GM23248 (cell line): ENCODE measurements around the gene PLXND1. TPM values are rescaled to one million over a fixed set of nuclear protein-coding genes. Genes with fewer than 3 reads are reported as not detected.
A peak's percentile ranks its signal among the peaks of the same experiment; 100 is the strongest.

Experiments used
- DNase-seq: peaks from one replicate; pipeline ENCODE4 v3.0.0-alpha.2; 2015
- H2AFZ ChIP-seq: fragments of 200-600 bp; sonication (generic); 2 replicates; pipeline ENCODE4 v1.6.1; 2016; ENCODE audit warnings: antibody characterized with exemption
- H3F3A ChIP-seq: fragments of 200-600 bp; sonication (generic); 2 replicates; pipeline ENCODE4 v1.6.1; 2016; ENCODE audit warnings: mild to moderate bottlenecking, antibody characterized with exemption, mixed run types; ENCODE audit not compliant: insufficient read depth
- H3K27ac ChIP-seq: fragments of 200-600 bp; sonication (generic); 2 replicates; pipeline ENCODE4 v1.5.1; 2016; ENCODE audit warnings: mild to moderate bottlenecking
- H3K27me3 ChIP-seq: fragments of 200-600 bp; sonication (generic); replicated peaks from 2 replicates; pipeline ENCODE4 v1.6.1; 2016; ENCODE audit warnings: mild to moderate bottlenecking; ENCODE audit not compliant: insufficient read depth
- H3K36me3 ChIP-seq: fragments of 200-600 bp; sonication (generic); 2 replicates; pipeline ENCODE4 v1.6.1; 2016; ENCODE audit warnings: low read depth, mild to moderate bottlenecking
- H3K4me1 ChIP-seq: fragments of 200-600 bp; sonication (generic); 2 replicates; pipeline ENCODE4 v1.6.1; 2016; ENCODE audit warnings: mild to moderate bottlenecking; ENCODE audit not compliant: insufficient read depth
- H3K4me2 ChIP-seq: fragments of 200-600 bp; sonication (generic); one replicate; pipeline ENCODE4 v1.6.1; 2016; ENCODE audit warnings: mild to moderate bottlenecking; ENCODE audit not compliant: unreplicated experiment
- H3K4me3 ChIP-seq: fragments of 200-600 bp; sonication (generic); 2 replicates; pipeline ENCODE4 v1.5.1; 2016; ENCODE audit warnings: mild to moderate bottlenecking
- H3K79me2 ChIP-seq: fragments of 200-600 bp; sonication (generic); 2 replicates; pipeline ENCODE4 v1.6.1; 2016; ENCODE audit warnings: mild to moderate bottlenecking; ENCODE audit not compliant: insufficient read depth
- H3K9ac ChIP-seq: fragments of 200-600 bp; sonication (generic); 2 replicates; pipeline ENCODE4 v1.6.1; 2016; ENCODE audit warnings: mild to moderate bottlenecking
- H3K9me2 ChIP-seq: fragments of 200-600 bp; sonication (generic); 2 replicates; pipeline ENCODE4 v1.6.1; 2016; ENCODE audit warnings: mixed run types, mild to moderate bottlenecking, moderate library complexity; ENCODE audit not compliant: insufficient read depth
- H3K9me3 ChIP-seq: fragments of 200-600 bp; sonication (generic); one replicate; pipeline ENCODE4 v1.6.1; 2017; ENCODE audit warnings: low read depth
- H4K20me1 ChIP-seq: fragments of 200-600 bp; sonication (generic); 2 replicates; pipeline ENCODE4 v1.6.0; 2016; ENCODE audit not compliant: insufficient read depth
- EZH2 ChIP-seq: fragments of 200-600 bp; sonication (generic); IDR thresholded peaks from 2 replicates; pipeline ENCODE4 v1.6.1; 2018; ENCODE audit warnings: antibody characterized with exemption, mild to moderate bottlenecking; ENCODE audit not compliant: insufficient read depth, poor library complexity, severe bottlenecking
- EZH2phosphoT487 ChIP-seq: fragments of 200-600 bp; sonication (generic); IDR thresholded peaks from 2 replicates; pipeline ENCODE4 v1.6.1; 2018; ENCODE audit warnings: antibody characterized with exemption, moderate library complexity, mild to moderate bottlenecking, low read depth; ENCODE audit not compliant: insufficient read depth
- WGBS, 2 experiments: methylation state at CpG; one replicate each; pipeline ENCODE4 v1.1.6; 2015 to 2017; ENCODE audit warnings: low lambda C conversion rate in 2 of 2, low coverage in 1 of 2; ENCODE audit errors: missing lambda C conversion rate in 2 of 2; 5-methylcytosine and 5-hydroxymethylcytosine counted together
- in situ Hi-C: fragments of 300-500 bp; cut with MboI; formaldehyde crosslinking; loops from 2 replicates; pipeline ENCODE4 v1.15.0; 2020
- polyA plus RNA-seq: library from polyadenylated mRNA; unstranded; fragments of >200 nt; fragmentation: Nextera tagmentation; extraction: Ambion mirVana; gene quantifications from 2 replicates; pipeline ENCODE4 v1.2.1, GENCODE V29; 2016
- total RNA-seq: library from RNA; depleted of rRNA; stranded (reverse); fragments of >200 nt; shearing (Covaris generic); gene quantifications from 2 replicates; pipeline ENCODE4 v1.2.3, GENCODE V29; 2014

PLXND1 gene
- total and polyA plus RNA-seq, 2 experiments from 2014 or later, result 37.4 to 83.0 TPM

GRCh38 chr3:129594907-129595390 is 11.5 kb downstream of the PLXND1 start:
- Histone ChIP-seq H4K20me1 (no peaks in the 10 kb centered on the region), H3K4me1 (peaks cover 65% of the 10 kb centered on the region), H2AFZ (no peak overlapping the region), H3K79me2 (peaks cover 89% of the 10 kb centered on the region), H3K9me2 (no peaks in the 10 kb centered on the region), H3K27me3 (no peaks in the 10 kb centered on the region), H3K9me3 (no peaks in the 10 kb centered on the region), H3F3A (peaks cover 17% of the 10 kb centered on the region), H3K36me3 (no peaks in the 10 kb centered on the region), H3K9ac (no peak overlapping the region), H3K4me2 (no peak overlapping the region), H3K27ac (peak overlapping the region; percentile 93; the same call in 1 of the 2 replicates), H3K4me3 (no peak overlapping the region)
- WGBS, 2 experiments, result 86 to 92% methylated on average over 6 of the region's 6 CpGs
- in situ Hi-C loops, result no loop called here
- TF ChIP-seq EZH2phosphoT487 (no peak), EZH2 (no peak)
- no peak for DNase-seq

- H3K79me2 ChIP-seq, result peaks cover 86% of the 10 kb centered on the region
- H3K4me3 ChIP-seq, result no peak overlapping the region
- H3K9me3 ChIP-seq, result no peaks in the 10 kb centered on the region
- in situ Hi-C loops, result no loop called here
- no peaks in the 10 kb centered on the region for H3K36me3 ChIP-seq
- H2AFZ ChIP-seq, result no peak overlapping the region
- no peak for DNase-seq
- 0 out of 2 replicates have a peak overlapping the region, but pooled peaks have one; percentile 8 for H3K27ac ChIP-seq
- no peaks in the 10 kb centered on the region for H3K27me3 ChIP-seq
- no peaks in the 10 kb centered on the region for H3K9me2 ChIP-seq
- H3K9ac ChIP-seq, result no peak overlapping the region
- no peak for TF ChIP-seq EZH2
- TF ChIP-seq EZH2phosphoT487, result no peak
- no peaks in the 10 kb centered on the region for H4K20me1 ChIP-seq
- 56 to 57% methylated on average over 10 of the region's 10 CpGs for WGBS, 2 experiments
- peaks cover 59% of the 10 kb centered on the region for H3K4me1 ChIP-seq
- peaks cover 12% of the 10 kb centered on the region for H3F3A ChIP-seq
- no peak overlapping the region for H3K4me2 ChIP-seq
Observed at GRCh38 chr3:129594409-129594808, 12.1 kb downstream of the PLXND1 start.

- in situ Hi-C loops, result no loop called here
- no peaks in the 10 kb centered on the region for H3K36me3 ChIP-seq
- H3K27me3 ChIP-seq, result no peaks in the 10 kb centered on the region
- H2AFZ ChIP-seq, result peak overlapping the region; percentile 58
- peak; percentile 37 for DNase-seq
- no peaks in the 10 kb centered on the region for H3K9me3 ChIP-seq
- no peaks in the 10 kb centered on the region for H3K9me2 ChIP-seq
- TF ChIP-seq EZH2phosphoT487 (no peak), EZH2 (no peak)
- H3K79me2 ChIP-seq, result peaks cover 82% of the 10 kb centered on the region
- WGBS, 2 experiments, result 66% methylated on average over 22 of the region's 22 CpGs
- peak overlapping the region; percentile 39; the same call in 1 of the 2 replicates for H3K27ac ChIP-seq
- no peak overlapping the region for H3K4me3 ChIP-seq
- H3K4me2 ChIP-seq, result peak overlapping the region; percentile 21
- H4K20me1 ChIP-seq, result no peaks in the 10 kb centered on the region
- peaks cover 53% of the 10 kb centered on the region for H3K4me1 ChIP-seq
- H3F3A ChIP-seq, result peaks cover 9% of the 10 kb centered on the region
- H3K9ac ChIP-seq, result peak overlapping the region; percentile 57; the same call in 1 of the 2 replicates
Observed at GRCh38 chr3:129593595-129594339, 12.7 kb downstream of the PLXND1 start.

- Histone ChIP-seq H3K79me2 (peaks cover 82% of the 10 kb centered on the region), H3K4me3 (peak overlapping the region; percentile 25; the same call in 1 of the 2 replicates)
- 55 to 57% methylated on average over 6 to 8 of the region's 8 CpGs for WGBS, 2 experiments
Observed at GRCh38 chr3:129593230-129593594, 13.3 kb downstream of the PLXND1 start.

More at GRCh38 chr3:129593230-129593594, 13.3 kb downstream of the PLXND1 start:
- TF ChIP-seq EZH2, result no peak
- no peak for TF ChIP-seq EZH2phosphoT487
- Histone ChIP-seq H3K9me2 (no peaks in the 10 kb centered on the region), H3K36me3 (no peaks in the 10 kb centered on the region), H3K4me2 (peak overlapping the region; percentile 64), H3K27ac (peak overlapping the region; percentile 39), H3K9me3 (no peaks in the 10 kb centered on the region), H3K27me3 (no peaks in the 10 kb centered on the region), H3F3A (peaks cover 9% of the 10 kb centered on the region), H4K20me1 (no peaks in the 10 kb centered on the region), H2AFZ (peak overlapping the region; percentile 58), H3K9ac (peak overlapping the region; percentile 57), H3K4me1 (peaks cover 48% of the 10 kb centered on the region)
- peak; percentile 33 for DNase-seq
- in situ Hi-C loops, result no loop called here
